DND-41 (cell line): ENCODE results near the gene SH2B3.

Experiments
- CTCF ChIP-seq: IDR thresholded peaks from 2 replicates; pipeline ENCODE4 v1.5.1; 2012; ENCODE audit warnings: borderline replicate concordance, low read length, moderate library complexity, mild to moderate bottlenecking; ENCODE audit not compliant: poor library complexity, severe bottlenecking; ENCODE audit errors: extremely low read depth
- EZH2 ChIP-seq: IDR thresholded peaks from 3 replicates; pipeline ENCODE4 v1.6.1; 2012; ENCODE audit warnings: borderline replicate concordance, low read depth, mild to moderate bottlenecking, moderate library complexity, low read length, inconsistent platforms; ENCODE audit not compliant: severe bottlenecking

DNA sequence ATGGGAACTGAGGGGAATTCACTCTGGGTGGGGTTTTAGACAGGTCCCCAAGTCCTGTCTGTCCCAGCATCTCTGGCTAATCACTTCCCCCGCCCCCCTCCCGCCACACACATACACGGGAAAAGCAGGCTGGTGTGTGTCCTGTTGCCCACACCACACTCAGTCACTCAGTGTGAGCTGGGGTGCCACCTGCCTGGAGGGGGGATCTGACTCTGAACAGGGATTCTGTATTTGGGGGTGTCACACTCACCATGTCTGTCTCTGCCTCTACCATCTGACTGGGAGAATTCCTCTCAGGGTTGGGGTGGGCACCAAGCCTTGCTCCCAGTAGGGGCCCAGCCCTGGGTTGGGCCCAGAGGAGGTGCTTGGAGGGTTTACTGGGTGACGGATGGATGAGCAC, 31.1 kb downstream of the SH2B3 start:
- no peak for TF ChIP-seq EZH2
- no peak for TF ChIP-seq CTCF
